NT2/D1 (cell line): Measurements from ENCODE around the gene PLCD4.

Experiments
- DNase-seq: peaks from one replicate; pipeline ENCODE4 v3.0.0-alpha.2; 2011; ENCODE audit warnings: low read depth, low spot score
- H3K27me3 ChIP-seq: 2 replicates; pipeline ENCODE4 v1.6.0; 2011; ENCODE audit warnings: mild to moderate bottlenecking; ENCODE audit not compliant: insufficient read length, insufficient read depth
- H3K36me3 ChIP-seq: 2 replicates; pipeline ENCODE4 v1.6.1; 2011; ENCODE audit warnings: mild to moderate bottlenecking, low read length, mixed read lengths; ENCODE audit not compliant: insufficient read depth, insufficient read length
- H3K4me1 ChIP-seq: 2 replicates; pipeline ENCODE4 v1.5.1; 2011; ENCODE audit not compliant: insufficient read depth, insufficient read length
- H3K4me3 ChIP-seq: 2 replicates; pipeline ENCODE4 v1.5.1; 2011; ENCODE audit warnings: low read depth; ENCODE audit not compliant: insufficient read length
- H3K9ac ChIP-seq: 2 replicates; pipeline ENCODE4 v1.6.0; 2011; ENCODE audit warnings: low read depth; ENCODE audit not compliant: insufficient read length
- H3K9me3 ChIP-seq: 2 replicates; pipeline ENCODE4 v1.5.1; 2011; ENCODE audit warnings: mild to moderate bottlenecking, low read length; ENCODE audit not compliant: insufficient read depth
- SUZ12 ChIP-seq: IDR thresholded peaks from 2 replicates; pipeline ENCODE4 v1.6.1; 2011; ENCODE audit not compliant: insufficient read length, insufficient read depth; ENCODE audit errors: extremely low read depth
- YY1 ChIP-seq: IDR thresholded peaks from 2 replicates; pipeline ENCODE4 v1.6.1; 2011; ENCODE audit not compliant: insufficient read length, insufficient read depth
- ZNF274 ChIP-seq: IDR thresholded peaks from 2 replicates; pipeline ENCODE4 v1.6.1; 2011; ENCODE audit warnings: mild to moderate bottlenecking, low read depth, low read length

PLCD4 gene

DNA sequence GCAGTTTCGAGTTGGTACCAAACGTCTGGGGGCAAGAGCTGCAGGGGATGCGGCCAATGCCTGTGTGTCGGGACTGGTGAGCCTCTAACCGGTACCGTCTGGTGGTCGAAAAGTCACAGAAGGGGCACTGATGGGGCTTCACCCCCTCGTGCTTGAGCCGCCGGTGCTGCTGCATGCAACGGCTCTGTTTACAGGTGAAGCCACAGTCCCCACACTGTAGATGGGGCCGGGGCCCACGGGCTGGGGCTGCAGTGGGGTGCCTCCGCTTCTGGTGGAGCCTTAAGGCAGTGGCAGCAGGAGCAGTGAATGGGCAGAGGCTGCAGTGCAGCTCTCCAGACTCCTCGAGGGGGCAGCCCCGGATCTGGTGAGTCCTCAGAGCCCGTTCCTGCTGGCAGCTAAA is 35.1 kb downstream of the PLCD4 start:
- TF ChIP-seq SUZ12 (no peak), ZNF274 (no peak), YY1 (no peak)
- Histone ChIP-seq H3K27me3 (no peaks in the 10 kb centered on the region), H3K36me3 (peaks cover 91% of the 10 kb centered on the region), H3K4me1 (no peaks in the 10 kb centered on the region), H3K9me3 (no peaks in the 10 kb centered on the region), H3K4me3 (no peak overlapping the region), H3K9ac (no peak overlapping the region)
- DNase-seq: no peak

DNA sequence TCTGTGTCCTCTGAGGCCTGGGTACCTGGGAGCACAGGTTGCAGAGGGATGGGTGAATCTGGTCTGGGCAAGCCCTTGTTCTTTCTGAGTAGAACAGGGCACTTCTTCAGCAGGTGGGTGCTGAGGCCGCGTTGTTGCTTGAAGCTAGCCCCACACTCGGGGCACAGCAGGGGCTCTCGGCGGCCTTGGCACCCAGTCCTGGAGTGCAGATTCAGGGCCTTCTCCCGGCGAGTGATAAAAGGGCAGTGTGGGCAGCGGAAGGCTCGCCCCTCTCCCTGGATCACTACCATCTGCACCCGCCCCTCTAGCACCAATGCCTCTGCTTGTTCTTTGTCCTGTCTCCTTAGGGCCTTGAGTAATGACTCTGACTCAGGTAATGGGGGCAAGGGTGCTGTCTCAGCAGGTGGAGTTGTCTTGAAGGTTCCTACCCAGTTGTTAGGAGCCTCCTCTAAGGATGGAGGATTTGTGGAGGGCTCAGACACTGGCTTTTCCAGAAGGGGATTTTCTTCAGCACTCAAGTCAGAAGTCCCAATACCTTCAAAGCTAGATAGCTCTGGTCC is 36.1 kb downstream of the PLCD4 start:
- no peak for DNase-seq
- Histone ChIP-seq H3K27me3 (no peaks in the 10 kb centered on the region), H3K9me3 (no peaks in the 10 kb centered on the region), H3K9ac (no peak overlapping the region), H3K36me3 (peaks cover 91% of the 10 kb centered on the region), H3K4me3 (no peak overlapping the region), H3K4me1 (no peaks in the 10 kb centered on the region)
- TF ChIP-seq ZNF274: no peak
- TF ChIP-seq SUZ12: no peak
- no peak for TF ChIP-seq YY1

DNA sequence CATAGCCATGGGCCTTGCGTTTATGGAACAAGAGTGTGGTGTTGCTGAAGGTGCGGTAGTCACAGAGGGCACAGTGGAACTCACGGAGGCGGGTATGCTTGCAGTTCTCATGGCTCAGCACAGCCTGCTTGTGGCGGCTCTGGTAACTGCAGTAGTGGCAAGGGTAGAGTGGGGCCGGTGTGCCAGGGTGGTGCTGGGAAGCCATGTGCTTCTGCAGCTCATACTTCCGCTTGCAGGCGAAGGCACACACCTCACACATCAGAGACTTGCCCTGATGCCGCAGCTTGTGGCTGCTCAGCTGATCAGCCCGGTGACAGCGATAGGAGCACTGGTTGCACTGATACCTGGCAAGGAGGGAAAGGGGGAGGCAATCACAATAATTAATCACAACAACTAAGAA is 37.0 kb downstream of the PLCD4 start:
- H3K4me3 ChIP-seq: no peak overlapping the region
- TF ChIP-seq SUZ12 (no peak), ZNF274 (no peak), YY1 (no peak)
- H3K4me1 ChIP-seq: no peaks in the 10 kb centered on the region
- no peaks in the 10 kb centered on the region for H3K9me3 ChIP-seq
- no peak overlapping the region for H3K9ac ChIP-seq
- H3K27me3 ChIP-seq: no peaks in the 10 kb centered on the region
- H3K36me3 ChIP-seq: peaks cover 92% of the 10 kb centered on the region
- DNase-seq: no peak

DNA sequence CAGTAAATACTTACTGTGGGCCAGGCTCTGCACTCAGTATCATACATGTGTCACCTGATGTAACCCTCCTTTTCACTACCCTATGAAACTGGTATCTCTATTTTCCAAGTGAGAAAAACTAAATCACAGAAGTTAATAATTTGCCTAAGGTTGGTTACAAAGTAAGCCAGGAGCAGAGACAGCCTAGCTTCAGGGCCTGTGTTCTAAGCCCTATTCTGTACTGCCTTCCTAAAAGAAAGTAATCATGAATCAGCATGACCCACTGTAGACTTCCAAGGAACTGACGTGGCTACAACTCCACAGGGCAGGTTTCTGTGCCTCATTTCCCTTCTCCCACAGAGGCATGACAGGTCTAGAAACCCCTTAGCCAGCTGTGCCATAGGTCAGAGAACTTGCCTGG is 37.4 kb downstream of the PLCD4 start:
- no peak overlapping the region for H3K9ac ChIP-seq
- H3K36me3 ChIP-seq: peaks cover 94% of the 10 kb centered on the region
- H3K27me3 ChIP-seq: no peaks in the 10 kb centered on the region
- DNase-seq: no peak
- H3K9me3 ChIP-seq: no peaks in the 10 kb centered on the region
- TF ChIP-seq YY1 (no peak), SUZ12 (no peak), ZNF274 (no peak)
- H3K4me1 ChIP-seq: no peaks in the 10 kb centered on the region
- no peak overlapping the region for H3K4me3 ChIP-seq

DNA sequence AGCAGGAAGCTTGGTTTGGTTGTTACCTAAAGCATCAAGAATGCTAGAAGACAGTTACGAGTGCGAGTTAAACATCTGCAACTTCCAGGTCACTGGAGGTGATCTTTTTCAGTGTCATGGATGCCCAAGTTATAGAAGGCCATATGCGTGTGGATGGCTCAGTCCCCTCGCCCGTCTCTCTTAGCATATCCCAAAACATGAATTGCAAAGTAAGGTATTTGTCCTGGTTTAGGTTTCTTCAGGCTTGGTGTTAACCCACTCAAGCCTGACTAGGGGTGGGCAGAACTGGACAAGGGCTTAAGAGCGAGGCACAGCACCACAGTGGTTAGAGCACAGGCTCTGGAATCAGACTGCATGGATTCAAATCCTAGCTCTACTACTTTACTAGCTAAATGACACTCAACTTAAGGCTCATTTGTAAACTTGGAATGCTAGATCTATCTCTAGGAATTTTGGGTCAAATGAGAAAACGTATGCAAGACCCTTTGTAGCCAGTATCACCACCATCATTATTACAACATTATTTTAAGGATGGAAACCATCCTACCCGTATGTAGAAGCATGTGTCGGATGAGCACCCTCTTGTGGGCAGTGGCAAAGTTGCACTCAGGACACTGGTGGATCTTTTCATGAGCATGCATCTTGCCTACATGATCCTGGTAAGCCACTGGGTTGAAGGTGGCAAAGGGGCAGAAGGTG is 40.5 kb downstream of the PLCD4 start:
- no peak for TF ChIP-seq SUZ12
- TF ChIP-seq YY1: no peak
- TF ChIP-seq ZNF274: no peak
- Histone ChIP-seq H3K4me3 (no peak overlapping the region), H3K4me1 (no peaks in the 10 kb centered on the region), H3K9ac (no peak overlapping the region), H3K36me3 (peaks cover 96% of the 10 kb centered on the region), H3K9me3 (no peaks in the 10 kb centered on the region), H3K27me3 (no peaks in the 10 kb centered on the region)
- DNase-seq: no peak

DNA sequence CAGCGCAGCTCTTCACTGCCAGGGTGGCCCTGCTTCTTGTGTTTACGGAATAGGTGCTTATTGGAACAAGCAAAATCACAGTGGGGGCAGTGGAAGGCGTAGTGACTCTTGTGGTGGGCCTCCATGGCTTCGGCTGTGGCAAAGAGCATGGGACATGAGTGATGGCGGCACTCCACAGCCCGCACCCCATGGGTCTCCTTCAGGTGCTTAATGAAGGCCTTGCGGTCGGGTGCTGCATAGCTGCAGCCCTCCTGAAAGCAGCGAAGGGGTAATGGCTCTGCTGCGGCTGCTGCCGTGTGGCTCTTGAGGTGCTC is 41.0 kb downstream of the PLCD4 start:
- H3K9ac ChIP-seq: no peak overlapping the region
- H3K4me1 ChIP-seq: no peaks in the 10 kb centered on the region
- H3K27me3 ChIP-seq: no peaks in the 10 kb centered on the region
- no peak overlapping the region for H3K4me3 ChIP-seq
- H3K9me3 ChIP-seq: no peaks in the 10 kb centered on the region
- TF ChIP-seq SUZ12: no peak
- no peak for TF ChIP-seq YY1
- TF ChIP-seq ZNF274: no peak
- peaks cover 95% of the 10 kb centered on the region for H3K36me3 ChIP-seq
- no peak for DNase-seq

DNA sequence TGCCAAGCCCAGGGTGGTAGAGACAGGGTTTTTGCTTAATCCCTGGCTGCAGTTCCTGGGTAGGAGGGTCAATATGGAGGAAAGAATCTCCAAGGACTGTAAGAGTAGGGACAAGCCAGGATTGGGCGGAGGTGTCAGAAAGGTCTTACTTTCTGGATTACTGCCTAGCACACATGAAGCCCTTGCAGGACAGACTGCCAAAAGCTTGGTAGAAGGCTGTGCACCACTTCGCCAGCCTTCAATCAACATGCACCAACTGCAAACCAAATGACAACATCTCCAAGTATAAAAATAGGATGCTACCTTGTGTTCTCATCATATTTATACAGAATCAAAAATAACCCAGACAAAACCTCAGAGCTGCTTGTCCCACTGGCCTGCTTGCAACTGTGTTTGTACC is 48.1 kb downstream of the PLCD4 start:
- no peaks in the 10 kb centered on the region for H3K27me3 ChIP-seq
- TF ChIP-seq SUZ12 (no peak), ZNF274 (no peak), YY1 (no peak)

More for the DNA sequence above, 48.1 kb downstream of the PLCD4 start:
- Histone ChIP-seq H3K4me3 (no peak overlapping the region), H3K9ac (no peak overlapping the region), H3K36me3 (peaks cover 77% of the 10 kb centered on the region), H3K4me1 (no peaks in the 10 kb centered on the region), H3K9me3 (no peaks in the 10 kb centered on the region)
- DNase-seq: no peak
